NCI-H2107 (cell line): ENCODE data around the gene PADI1.

Experiments used
- DNase-seq: peaks from one replicate; lab custom pipeline; 2025; lab: John Stamatoyannopoulos, UW

Gene PADI1

GRCh38 chr1:17183388-17184160, 21.4 kb upstream of the PADI1 start:
- no peak for DNase-seq

- DNase-seq: no peak
Measured at GRCh38 chr1:17184161-17184665, 20.7 kb upstream of the PADI1 start.

DNA sequence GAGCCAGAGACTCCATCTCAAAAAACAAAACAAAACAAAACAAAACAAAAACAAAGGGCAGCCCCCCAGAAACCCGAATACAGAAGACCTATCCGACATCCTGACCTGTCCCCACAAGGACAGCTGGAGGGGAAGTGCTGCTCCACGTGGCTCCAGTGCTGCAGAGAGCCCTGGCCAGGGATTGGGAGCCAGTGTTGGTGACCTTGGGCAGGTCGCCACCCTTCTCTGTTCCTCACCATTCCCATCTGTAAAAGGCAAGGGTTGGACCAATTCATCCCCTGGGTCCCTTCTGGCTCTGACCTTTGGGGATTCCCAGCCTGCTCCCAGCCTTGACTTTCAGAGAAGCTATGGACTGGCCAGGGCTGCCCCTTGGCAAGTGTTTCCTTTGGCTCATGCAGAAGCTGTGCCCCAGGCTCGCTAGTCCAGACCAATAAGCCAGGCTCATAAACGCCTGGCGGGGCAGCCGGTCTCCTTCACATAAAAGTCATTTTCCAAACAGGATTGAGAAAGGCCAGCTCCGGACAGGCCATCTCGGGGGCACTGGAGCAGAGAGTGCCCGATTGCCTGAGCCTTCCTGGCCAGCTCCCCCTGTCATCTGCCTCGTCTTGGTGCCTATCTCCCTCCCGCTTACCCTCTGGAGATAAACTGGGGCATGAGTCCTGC, 20.0 kb upstream of the PADI1 start:
- DNase-seq: no peak

DNA sequence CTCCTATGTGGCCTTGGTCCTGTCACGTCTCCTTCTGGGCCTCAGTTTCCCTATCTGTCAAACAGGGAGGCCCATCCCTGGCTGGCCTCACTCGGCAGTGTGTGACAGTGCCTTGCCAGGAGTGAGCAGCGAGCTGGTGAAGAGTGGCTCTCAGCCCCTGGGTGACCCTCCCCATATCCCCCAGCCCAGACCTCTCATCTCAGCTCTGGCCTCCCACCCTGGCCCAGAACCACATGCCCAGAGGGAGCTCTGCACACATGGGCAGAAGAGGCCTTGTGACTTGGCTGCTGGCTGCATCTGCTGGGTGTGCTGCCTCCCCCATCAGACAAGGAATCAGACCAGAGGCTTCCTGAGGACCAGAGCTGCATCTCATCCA, 19.5 kb upstream of the PADI1 start:
- no peak for DNase-seq

DNA sequence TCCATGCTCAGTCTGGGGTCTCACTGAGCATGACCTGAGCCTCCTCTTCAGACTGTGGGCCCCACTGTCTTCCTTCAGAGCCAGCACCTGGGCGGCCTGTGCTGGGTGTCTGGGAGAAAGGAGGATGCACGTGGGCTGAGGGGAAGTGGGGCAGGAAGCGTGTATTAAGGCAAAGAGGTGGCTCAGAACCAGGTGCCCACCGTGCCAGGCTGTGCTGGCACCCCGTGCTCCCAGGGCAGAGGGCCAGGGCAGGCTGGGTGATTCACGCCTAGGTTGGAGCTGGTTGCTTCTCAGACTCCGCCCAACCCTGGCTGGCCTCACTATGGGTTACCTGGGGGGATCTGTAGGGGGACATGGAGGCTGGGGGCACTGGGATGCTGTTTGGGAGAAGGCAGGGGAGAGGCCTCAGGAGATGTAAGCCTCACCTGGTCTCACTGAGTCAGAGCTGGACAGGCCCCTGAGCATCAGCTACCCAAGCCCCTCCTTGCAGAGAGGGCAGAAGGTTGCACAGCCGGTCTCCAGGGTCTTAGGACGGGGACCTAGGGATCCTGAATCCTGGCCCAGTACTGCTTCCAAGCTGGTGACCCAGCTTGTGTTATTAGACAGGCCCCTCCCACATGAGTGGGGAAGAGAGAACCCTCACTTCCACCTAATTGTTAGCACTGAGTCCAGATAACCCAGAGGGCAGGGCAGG, 18.6 kb upstream of the PADI1 start:
- DNase-seq: no peak

DNA sequence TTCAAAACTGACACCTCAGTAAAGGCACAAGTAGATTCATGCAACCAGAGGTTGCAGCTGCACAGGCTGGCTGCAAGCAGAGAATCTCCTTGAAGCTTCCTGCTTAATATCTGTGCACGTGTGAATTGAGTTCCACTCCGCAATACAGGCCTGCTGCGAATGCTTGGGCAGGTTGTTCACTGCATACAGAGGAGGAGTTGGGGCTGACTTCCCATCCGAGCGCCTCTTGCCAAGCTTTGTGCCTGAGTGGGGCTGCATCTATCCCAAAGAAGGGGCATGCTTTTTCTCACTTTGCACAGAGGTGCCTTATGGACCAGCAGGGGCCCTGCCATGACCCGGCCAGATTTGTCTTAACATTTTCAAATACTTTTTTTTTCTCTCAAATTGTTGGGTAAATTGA, 17.9 kb upstream of the PADI1 start:
- DNase-seq: no peak

DNA sequence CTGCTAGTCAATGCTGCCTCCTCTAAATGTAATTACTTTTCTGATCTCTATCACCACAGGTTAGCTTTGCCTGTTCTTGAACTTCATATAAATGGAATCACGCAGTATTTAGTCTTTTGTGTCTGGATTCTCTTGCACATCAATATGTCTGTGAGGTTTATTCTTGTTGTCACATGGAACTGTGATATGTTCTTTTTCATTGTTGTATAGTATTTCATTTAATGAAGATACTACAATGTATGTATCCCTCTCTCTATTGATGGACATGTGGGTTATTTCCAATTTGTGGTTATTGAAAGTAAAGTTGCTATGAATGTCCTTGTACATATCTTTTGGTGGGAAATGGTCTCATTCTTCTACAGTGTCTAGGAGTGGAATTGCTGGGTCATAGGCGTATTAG, 16.7 kb upstream of the PADI1 start:
- no peak for DNase-seq

DNA sequence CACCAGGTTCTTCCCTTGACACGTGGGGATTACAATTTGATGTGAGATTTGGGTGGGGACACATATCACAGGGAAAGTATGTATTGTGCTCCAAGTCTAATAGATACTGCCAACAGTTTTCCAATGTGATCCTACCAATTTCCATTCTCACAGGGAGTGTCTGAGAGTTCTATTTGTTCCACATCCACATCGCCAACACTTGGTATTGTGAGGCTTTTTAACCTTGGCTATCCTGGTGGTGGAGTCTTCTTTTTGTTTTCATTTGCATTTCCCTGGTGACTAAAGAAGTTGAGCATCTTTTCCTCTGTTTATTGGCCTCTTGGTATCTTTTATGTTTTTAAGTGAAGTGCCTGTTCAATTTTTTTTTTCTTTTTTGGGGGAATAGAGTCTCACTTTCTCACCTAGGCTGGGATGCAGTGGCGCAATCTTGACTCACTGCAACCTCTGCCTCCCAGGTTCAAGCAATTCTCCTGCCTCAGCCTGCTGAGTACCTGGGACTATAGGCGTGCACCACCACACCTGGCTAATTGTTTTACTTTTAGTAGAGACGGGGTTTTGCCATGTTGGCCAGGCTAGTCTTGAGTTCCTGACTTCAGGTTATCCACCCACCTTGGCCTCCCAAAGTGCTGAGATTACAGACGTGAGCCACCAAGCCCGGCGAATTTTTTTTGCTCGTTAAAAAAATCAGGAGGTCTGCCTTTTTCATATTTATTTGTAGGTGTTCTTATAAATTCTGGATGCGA, 15.9 kb upstream of the PADI1 start:
- no peak for DNase-seq

- no peak for DNase-seq
Measured at GRCh38 chr1:17189632-17189990, 15.3 kb upstream of the PADI1 start.

DNA sequence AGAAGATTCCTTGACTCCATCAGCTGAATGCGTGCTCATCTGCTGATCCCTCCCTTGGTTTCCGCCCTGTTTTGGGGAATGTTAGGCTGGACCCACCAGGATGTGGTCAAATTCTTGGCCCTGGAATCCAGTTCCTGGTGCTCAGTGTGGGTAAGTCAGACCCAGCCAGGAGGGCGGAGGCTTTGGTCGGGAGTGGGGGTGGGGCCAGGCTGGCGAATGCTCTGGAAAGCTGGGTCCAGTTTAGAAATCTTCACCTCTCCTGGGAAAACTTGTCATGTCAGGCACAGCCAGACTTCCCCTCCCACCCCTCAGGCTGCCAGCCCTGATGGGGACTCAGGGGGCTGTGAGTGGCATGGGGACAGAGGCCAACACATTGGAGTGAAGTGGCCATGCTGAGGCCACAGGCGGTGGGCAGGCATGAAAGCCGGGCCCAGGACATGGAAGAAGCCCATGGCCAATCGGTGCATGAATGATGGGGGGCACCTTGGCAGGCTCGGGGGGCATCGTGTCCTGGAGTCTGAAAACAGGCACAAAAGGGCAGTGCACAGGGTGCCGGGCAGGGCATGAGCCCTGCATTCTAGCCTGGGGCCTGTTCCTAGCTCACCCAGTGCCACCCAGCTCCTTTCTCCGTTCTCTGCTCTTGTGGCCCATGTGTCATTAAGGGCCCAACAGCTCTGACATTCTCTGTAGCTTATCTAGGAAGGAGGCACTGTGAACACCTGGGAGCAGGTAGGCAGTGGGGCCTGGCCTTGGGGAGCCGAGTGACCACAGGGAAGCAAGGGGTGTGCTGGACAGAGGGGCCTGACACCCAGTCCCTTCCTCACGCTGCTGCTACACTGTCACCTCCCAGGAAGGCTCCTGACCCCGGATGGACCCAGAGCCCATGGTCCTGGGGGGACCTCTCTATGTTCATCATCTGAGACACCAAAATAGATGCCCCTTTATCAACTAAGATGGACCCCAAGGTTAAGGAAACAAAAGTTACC, 14.6 kb upstream of the PADI1 start:
- DNase-seq: no peak

DNA sequence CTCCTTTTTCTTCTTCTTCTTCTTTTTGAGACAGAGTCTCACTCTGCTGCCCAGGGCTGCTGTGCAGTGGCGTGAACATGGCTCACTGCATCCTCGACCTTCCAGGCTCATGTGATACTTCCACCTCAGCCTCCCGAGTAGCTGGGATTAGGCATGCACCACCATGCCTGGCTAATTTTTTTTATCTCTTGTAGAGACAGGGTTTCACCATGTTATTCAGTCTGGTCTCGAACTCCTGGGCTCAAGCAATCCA, 13.0 kb upstream of the PADI1 start:
- DNase-seq: no peak

DNA sequence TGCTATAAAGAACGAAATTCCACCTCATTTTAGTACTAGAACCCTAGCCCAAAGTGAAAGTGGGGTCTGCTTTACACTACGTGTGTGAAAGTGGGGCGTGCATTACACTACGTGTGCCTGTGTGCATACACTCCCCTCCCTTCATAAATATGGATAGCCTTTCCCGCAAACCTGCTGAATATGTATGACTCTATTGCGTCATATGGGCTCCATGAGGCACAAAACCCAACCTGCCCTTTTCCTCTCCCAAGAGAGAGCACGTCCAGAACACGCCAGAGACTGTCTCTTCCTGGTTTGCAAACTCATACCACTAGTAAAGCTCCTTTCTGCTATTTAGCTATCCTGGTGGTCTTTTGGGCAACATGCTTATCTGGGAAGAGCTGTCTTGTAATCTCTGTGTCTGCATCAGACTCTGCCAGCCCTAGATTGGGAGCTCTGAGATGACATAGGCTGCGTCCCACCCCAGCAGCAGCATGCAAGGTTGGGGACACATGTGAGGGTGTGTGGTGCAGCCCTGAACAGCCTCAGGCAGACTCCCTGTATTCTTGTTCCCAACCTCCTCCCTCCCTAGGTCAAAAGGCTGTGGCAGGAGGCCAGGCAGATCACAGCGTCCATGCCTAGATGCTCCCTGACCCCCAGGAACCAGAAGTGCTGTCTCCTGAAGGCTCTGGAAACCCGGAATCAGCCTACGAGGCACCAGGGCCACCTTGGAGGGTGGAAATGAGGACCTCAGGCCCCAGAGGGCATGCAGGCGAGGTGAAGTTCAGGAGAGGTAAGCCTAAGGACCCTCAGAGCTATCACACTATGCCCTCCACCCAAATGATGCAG, 12.3 kb upstream of the PADI1 start:
- DNase-seq: no peak

- DNase-seq: no peak
Measured at GRCh38 chr1:17193222-17194132, 11.5 kb upstream of the PADI1 start.

- DNase-seq: no peak
Measured at GRCh38 chr1:17194133-17194475, 10.8 kb upstream of the PADI1 start.

- no peak for DNase-seq
Measured at GRCh38 chr1:17194615-17195528, 10.1 kb upstream of the PADI1 start.

GRCh38 chr1:17195731-17196130, 9.2 kb upstream of the PADI1 start:
- DNase-seq: no peak

- DNase-seq: no peak
Measured at GRCh38 chr1:17196496-17197185, 8.3 kb upstream of the PADI1 start.

GRCh38 chr1:17197696-17198095, 7.2 kb upstream of the PADI1 start:
- DNase-seq: no peak
